GM12878 (cell line): Measurements from ENCODE around the gene RNF121. TPM values are rescaled to one million over a fixed set of nuclear protein-coding genes. Genes with fewer than 3 reads are reported as not detected.

Experiments
- ATAC-seq: fragments of 200-7000 bp; cut with Tn5 transposase; 3 replicates; pipeline ENCODE4 v1.9.1; 2020; ENCODE audit warnings: mild to moderate bottlenecking, moderate library complexity
- BruUV-seq: library from RNA; stranded (reverse); fragments of 400-500 nt; replicated peaks from 2 replicates; lab custom pipeline; 2021; lab: Mats Ljungman, UMichigan
- CTCF ChIA-PET: fragments of 300-600 bp; sonication (Branson Sonifier 250); formaldehyde crosslinking; extraction: SDS; loops from one replicate; lab custom pipeline; 2021; ENCODE audit warnings: inconsistent platforms; lab: Yijun Ruan, JAX
- POLR2A ChIA-PET: fragments of 350-600 bp; formaldehyde crosslinking; extraction: SDS; loops from one replicate; lab custom pipeline; 2021; ENCODE audit warnings: inconsistent platforms; lab: Charles Lee
- RAD21 ChIA-PET: fragments of 300-600 bp; sonication (Branson Sonifier 250); formaldehyde crosslinking; loops from one replicate; lab custom pipeline; 2023; ENCODE audit warnings: antibody characterized with exemption; ENCODE audit not compliant: unreplicated experiment; lab: Charles Lee
- SMC1A ChIA-PET: fragments of 300-600 bp; sonication (Branson Sonifier 250); formaldehyde crosslinking; loops from one replicate; lab custom pipeline; 2023; ENCODE audit not compliant: unreplicated experiment, uncharacterized antibody; lab: Charles Lee
- DNase-seq: peaks from one replicate; pipeline ENCODE4 v3.0.0-alpha.2; 2011; ENCODE audit warnings: low read depth, low spot score
- FAIRE-seq: peaks from 3 replicates; lab custom pipeline; 2011; peaks lifted over from hg19 to GRCh38; lab: Jason Lieb, UNC
- H2AFZ ChIP-seq: 2 replicates; pipeline ENCODE4 v1.6.0; 2011; ENCODE audit warnings: low read depth, low read length, control low read depth; ENCODE audit not compliant: control insufficient read depth
- H3K27ac ChIP-seq: 2 replicates; pipeline ENCODE4 v1.5.1; 2011; ENCODE audit warnings: control low read depth; ENCODE audit not compliant: control insufficient read depth, insufficient read depth
- H3K27me3 ChIP-seq, 2 experiments: replicated peaks in 1 of 2; 2 replicates each; pipeline versions ENCODE4 v1.6.0 to v1.6.1; 2011; ENCODE audit warnings: low read length in 1 of 2; ENCODE audit not compliant: control insufficient read depth in 2 of 2, insufficient read depth in 2 of 2
- H3K36me3 ChIP-seq, 2 experiments: 2 replicates each; pipeline ENCODE4 v1.5.1; 2011; ENCODE audit warnings: low read length in 1 of 2; ENCODE audit not compliant: control insufficient read depth in 2 of 2, insufficient read depth in 2 of 2
- H3K4me1 ChIP-seq: 2 replicates; pipeline ENCODE4 v1.6.1; 2011; ENCODE audit warnings: mild to moderate bottlenecking, low read length, moderate library complexity, mixed read lengths; ENCODE audit not compliant: control insufficient read depth, insufficient read depth
- H3K4me2 ChIP-seq: 2 replicates; pipeline ENCODE4 v1.6.0; 2011; ENCODE audit warnings: control low read depth; ENCODE audit not compliant: control insufficient read depth, insufficient read depth
- H3K4me3 ChIP-seq: fragments of 200-600 bp; sonication (generic); 2 replicates; pipeline ENCODE4 v1.5.1; 2016
- H3K79me2 ChIP-seq: 2 replicates; pipeline ENCODE4 v1.6.0; 2011; ENCODE audit warnings: low read length; ENCODE audit not compliant: control insufficient read depth, insufficient read depth
- H3K9ac ChIP-seq: 2 replicates; pipeline ENCODE4 v1.8.0; 2011; ENCODE audit warnings: low read length, control low read depth, mixed read lengths; ENCODE audit not compliant: control insufficient read depth, insufficient read depth
- H3K9me3 ChIP-seq: replicated peaks from 3 replicates; pipeline ENCODE4 v1.5.1; 2011; ENCODE audit warnings: mild to moderate bottlenecking, low read length; ENCODE audit not compliant: control insufficient read depth, insufficient read depth
- H4K20me1 ChIP-seq: 2 replicates; pipeline ENCODE4 v1.6.0; 2011; ENCODE audit not compliant: control insufficient read depth, insufficient read depth
- MEF2A ChIP-seq: IDR thresholded peaks from 2 replicates; pipeline ENCODE4 v1.6.1; 2011; ENCODE audit warnings: low read depth, mild to moderate bottlenecking, low read length, moderate library complexity; ENCODE audit not compliant: insufficient read depth
- MXI1 ChIP-seq: fragments of 150-350 bp; IDR thresholded peaks from 2 replicates; pipeline ENCODE4 v1.6.1; 2011; ENCODE audit warnings: low read depth, mild to moderate bottlenecking, inconsistent platforms, low read length, improper control_type of control experiment
- PAX8 ChIP-seq: fragments of 450-650 bp; IDR thresholded peaks from 2 replicates; pipeline ENCODE4 v1.6.1; 2017; ENCODE audit warnings: mild to moderate bottlenecking, moderate library complexity
- POLR2A ChIP-seq: IDR thresholded peaks from 2 replicates; pipeline ENCODE4 v1.6.1; 2011; ENCODE audit warnings: low read depth, mild to moderate bottlenecking, low read length
- SUZ12 ChIP-seq: fragments of 200-600 bp; sonication (generic); IDR thresholded peaks from one replicate; pipeline ENCODE4 v1.6.1; 2018; ENCODE audit warnings: antibody characterized with exemption, mild to moderate bottlenecking; ENCODE audit not compliant: unreplicated experiment
- WGBS: methylation state at CpG from one replicate; pipeline ENCODE4 v1.1.6; 2016; ENCODE audit warnings: low lambda C conversion rate; ENCODE audit not compliant: insufficient replicate concordance, insufficient coverage; ENCODE audit errors: missing lambda C conversion rate; 5-methylcytosine and 5-hydroxymethylcytosine counted together
- in situ Hi-C: fragments of 300-500 bp; cut with MboI; formaldehyde crosslinking; loops from 9 replicates; pipeline ENCODE4 v1.14.3; 2018; ENCODE audit warnings: mixed read lengths
- intact Hi-C: fragments of 100-400 bp; cut with micrococcal nuclease; formaldehyde crosslinking; loops from one replicate; pipeline ENCODE4 v1.14.2; 2022; ENCODE audit not compliant: unreplicated experiment
- polyA plus RNA-seq, 11 experiments: library from polyadenylated mRNA; depleted of rRNA in 4 of 11; unstranded in 6 of 11; stranded (reverse) in 5 of 11; fragments of >200 nt; fragmentation: Nextera tagmentation in 4 of 11; fragmentation: Illumina TruSeq in 1 of 11; extraction: Ambion mirVana in 4 of 11; extraction: Trizol in 1 of 11; gene quantifications; 1 replicate in 1 of 11; 2 replicates in 10 of 11; pipeline versions ENCODE4 v1.2.1 to v1.2.3, GENCODE V29; 2011 to 2016; ENCODE audit warnings: inconsistent platforms in 2 of 11, missing spikeins in 2 of 11, low read depth in 1 of 11
- total RNA-seq, 4 experiments: library from RNA; depleted of rRNA in 3 of 4; stranded (reverse); fragments of >200 nt in 3 of 4; fragmentation: Illumina TruSeq in 1 of 4; extraction: Trizol in 1 of 4; gene quantifications; 2 replicates each; pipeline versions ENCODE4 v1.2.1 to v1.2.3, GENCODE V29; 2013 to 2021
- TF ChIP-seq, protein P1 (sequence below): fragments of 450-650 bp; formaldehyde crosslinking; IDR thresholded peaks from 2 replicates; pipeline ENCODE4 v1.5.0; 2022; ENCODE audit warnings: mild to moderate bottlenecking, missing genetic modification characterization
- TF ChIP-seq, protein P2 (sequence below): IDR thresholded peaks from 2 replicates; pipeline ENCODE4 v1.6.1; 2011; ENCODE audit warnings: borderline replicate concordance, low read depth, mild to moderate bottlenecking, moderate library complexity, low read length; ENCODE audit not compliant: insufficient read depth, poor library complexity, severe bottlenecking
- TF ChIP-seq, protein P3 (sequence below): fragments of 450-650 bp; formaldehyde crosslinking; IDR thresholded peaks from 2 replicates; pipeline ENCODE4 v1.4.0; 2020; ENCODE audit warnings: mild to moderate bottlenecking, moderate library complexity

Gene RNF121
- total and polyA plus RNA-seq, 10 of the 15 experiments (the other 5 are each of a cell fraction or from before 2014, with no cell fraction given) = 8.6 to 73.7 (median 32.7) TPM

DNA sequence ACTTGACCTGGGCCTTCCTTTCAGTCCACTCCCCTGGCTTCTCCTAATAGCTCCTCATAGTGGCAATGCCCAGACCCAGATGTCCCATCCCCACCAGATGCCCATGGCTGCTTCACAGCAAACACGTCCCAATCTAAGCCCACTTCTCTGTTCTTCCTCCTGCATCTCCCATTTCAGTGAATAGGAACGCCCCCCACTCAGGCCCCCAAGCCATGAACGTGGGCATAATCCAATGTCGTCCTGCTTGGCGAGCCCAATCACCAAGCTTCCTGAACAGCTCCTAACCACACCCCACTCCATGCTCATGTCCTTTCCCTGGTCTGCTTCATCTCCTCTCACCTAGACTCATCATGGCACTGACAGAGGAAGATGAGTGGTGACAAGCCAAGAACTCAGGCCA lies 78.7 kb downstream of the RNF121 start (continued):
- TF ChIP-seq, protein P1, sequence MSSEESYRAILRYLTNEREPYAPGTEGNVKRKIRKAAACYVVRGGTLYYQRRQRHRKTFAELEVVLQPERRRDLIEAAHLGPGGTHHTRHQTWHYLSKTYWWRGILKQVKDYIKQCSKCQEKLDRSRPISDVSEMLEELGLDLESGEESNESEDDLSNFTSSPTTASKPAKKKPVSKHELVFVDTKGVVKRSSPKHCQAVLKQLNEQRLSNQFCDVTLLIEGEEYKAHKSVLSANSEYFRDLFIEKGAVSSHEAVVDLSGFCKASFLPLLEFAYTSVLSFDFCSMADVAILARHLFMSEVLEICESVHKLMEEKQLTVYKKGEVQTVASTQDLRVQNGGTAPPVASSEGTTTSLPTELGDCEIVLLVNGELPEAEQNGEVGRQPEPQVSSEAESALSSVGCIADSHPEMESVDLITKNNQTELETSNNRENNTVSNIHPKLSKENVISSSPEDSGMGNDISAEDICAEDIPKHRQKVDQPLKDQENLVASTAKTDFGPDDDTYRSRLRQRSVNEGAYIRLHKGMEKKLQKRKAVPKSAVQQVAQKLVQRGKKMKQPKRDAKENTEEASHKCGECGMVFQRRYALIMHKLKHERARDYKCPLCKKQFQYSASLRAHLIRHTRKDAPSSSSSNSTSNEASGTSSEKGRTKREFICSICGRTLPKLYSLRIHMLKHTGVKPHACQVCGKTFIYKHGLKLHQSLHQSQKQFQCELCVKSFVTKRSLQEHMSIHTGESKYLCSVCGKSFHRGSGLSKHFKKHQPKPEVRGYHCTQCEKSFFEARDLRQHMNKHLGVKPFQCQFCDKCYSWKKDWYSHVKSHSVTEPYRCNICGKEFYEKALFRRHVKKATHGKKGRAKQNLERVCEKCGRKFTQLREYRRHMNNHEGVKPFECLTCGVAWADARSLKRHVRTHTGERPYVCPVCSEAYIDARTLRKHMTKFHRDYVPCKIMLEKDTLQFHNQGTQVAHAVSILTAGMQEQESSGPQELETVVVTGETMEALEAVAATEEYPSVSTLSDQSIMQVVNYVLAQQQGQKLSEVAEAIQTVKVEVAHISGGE = no peak
- no peak for TF ChIP-seq PAX8

DNA sequence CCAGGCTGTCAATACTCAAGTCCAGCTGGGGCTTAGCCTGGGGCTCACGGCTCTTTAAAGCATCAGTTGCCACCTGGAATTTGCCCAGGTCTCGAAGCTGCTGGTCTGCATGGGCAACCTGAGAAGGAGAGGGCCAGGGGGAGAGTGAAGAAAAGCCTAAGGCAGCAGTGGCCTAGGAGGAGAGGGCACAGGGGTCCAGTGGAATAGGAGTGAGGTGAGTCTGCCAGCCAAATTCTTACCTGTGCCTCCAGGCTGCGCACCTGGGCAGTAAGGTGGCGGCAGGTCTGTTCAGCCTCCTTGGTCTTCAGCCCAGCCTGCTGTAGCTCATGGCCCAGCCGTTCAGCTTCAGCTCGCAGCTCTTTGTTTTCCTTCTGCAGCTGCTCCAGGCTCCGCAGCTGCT lies 79.9 kb downstream of the RNF121 start:
- H3K27me3 ChIP-seq = no peaks in the 10 kb centered on the region
- SMC1A ChIA-PET = interaction anchor here (1.1 to 2.0 kb wide), 5 partner anchors 15 to 82 kb away, joined by 3 to 7 read pairs (median 4); no protein-coding TSS in a partner anchor
- CTCF ChIA-PET = interaction anchor here (0.9 to 2.1 kb wide), 3 partner anchors 31 to 406 kb away, joined by 3 to 16 read pairs (median 3); no protein-coding TSS in a partner anchor
- POLR2A ChIA-PET = no interaction called here
- ATAC-seq = no peak
- no peaks in the 10 kb centered on the region for H3K9me3 ChIP-seq
- H2AFZ ChIP-seq = no peak overlapping the region
- no peak overlapping the region for H3K9ac ChIP-seq
- no peak for FAIRE-seq
- in situ Hi-C loops (no loop called here), intact Hi-C loops (no loop called here)
- RAD21 ChIA-PET = interaction anchor here (0.6 to 1.2 kb wide), 2 partner anchors 16 to 79 kb away, joined by 3 read pairs; no protein-coding TSS in a partner anchor
- no peak overlapping the region for H3K4me3 ChIP-seq
- no peaks in the 10 kb centered on the region for H3K4me1 ChIP-seq
- peaks cover 42 to 69% of the 10 kb centered on the region in 2 experiments; a peak in 3 of 4 replicates for H3K36me3 ChIP-seq
- WGBS = 97% methylated on average over 7 of the region's 7 CpGs
- no peaks in the 10 kb centered on the region for H3K79me2 ChIP-seq
- TF ChIP-seq, protein P2, sequence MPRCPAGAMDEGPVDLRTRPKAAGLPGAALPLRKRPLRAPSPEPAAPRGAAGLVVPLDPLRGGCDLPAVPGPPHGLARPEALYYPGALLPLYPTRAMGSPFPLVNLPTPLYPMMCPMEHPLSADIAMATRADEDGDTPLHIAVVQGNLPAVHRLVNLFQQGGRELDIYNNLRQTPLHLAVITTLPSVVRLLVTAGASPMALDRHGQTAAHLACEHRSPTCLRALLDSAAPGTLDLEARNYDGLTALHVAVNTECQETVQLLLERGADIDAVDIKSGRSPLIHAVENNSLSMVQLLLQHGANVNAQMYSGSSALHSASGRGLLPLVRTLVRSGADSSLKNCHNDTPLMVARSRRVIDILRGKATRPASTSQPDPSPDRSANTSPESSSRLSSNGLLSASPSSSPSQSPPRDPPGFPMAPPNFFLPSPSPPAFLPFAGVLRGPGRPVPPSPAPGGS = peak; percentile 9
- TF ChIP-seq MXI1 = no peak
- TF ChIP-seq POLR2A = peak; percentile 41; the same call in 1 of the 2 replicates
- TF ChIP-seq, protein P3, sequence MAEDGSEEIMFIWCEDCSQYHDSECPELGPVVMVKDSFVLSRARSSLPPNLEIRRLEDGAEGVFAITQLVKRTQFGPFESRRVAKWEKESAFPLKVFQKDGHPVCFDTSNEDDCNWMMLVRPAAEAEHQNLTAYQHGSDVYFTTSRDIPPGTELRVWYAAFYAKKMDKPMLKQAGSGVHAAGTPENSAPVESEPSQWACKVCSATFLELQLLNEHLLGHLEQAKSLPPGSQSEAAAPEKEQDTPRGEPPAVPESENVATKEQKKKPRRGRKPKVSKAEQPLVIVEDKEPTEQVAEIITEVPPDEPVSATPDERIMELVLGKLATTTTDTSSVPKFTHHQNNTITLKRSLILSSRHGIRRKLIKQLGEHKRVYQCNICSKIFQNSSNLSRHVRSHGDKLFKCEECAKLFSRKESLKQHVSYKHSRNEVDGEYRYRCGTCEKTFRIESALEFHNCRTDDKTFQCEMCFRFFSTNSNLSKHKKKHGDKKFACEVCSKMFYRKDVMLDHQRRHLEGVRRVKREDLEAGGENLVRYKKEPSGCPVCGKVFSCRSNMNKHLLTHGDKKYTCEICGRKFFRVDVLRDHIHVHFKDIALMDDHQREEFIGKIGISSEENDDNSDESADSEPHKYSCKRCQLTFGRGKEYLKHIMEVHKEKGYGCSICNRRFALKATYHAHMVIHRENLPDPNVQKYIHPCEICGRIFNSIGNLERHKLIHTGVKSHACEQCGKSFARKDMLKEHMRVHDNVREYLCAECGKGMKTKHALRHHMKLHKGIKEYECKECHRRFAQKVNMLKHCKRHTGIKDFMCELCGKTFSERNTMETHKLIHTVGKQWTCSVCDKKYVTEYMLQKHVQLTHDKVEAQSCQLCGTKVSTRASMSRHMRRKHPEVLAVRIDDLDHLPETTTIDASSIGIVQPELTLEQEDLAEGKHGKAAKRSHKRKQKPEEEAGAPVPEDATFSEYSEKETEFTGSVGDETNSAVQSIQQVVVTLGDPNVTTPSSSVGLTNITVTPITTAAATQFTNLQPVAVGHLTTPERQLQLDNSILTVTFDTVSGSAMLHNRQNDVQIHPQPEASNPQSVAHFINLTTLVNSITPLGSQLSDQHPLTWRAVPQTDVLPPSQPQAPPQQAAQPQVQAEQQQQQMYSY (CRISPR knock-in tag) = no peak
- TF ChIP-seq MEF2A = no peak
- TF ChIP-seq SUZ12 = no peak
- no peak for DNase-seq
- no peak overlapping the region for H3K27ac ChIP-seq
- no peak overlapping the region for H3K4me2 ChIP-seq
- no TSS peak for BruUV-seq
- 0 out of 2 replicates have a peak, but pooled peaks cover 3% of the 10 kb centered on the region for H4K20me1 ChIP-seq
